Activated CD4-positive, alpha-beta T cell treated with anti-CD3 and anti-CD28 coated beads, Interleukin-2, amount 50 U/mL, for 1 hour (primary cell): ENCODE measurements around the gene TNFAIP2.

Experiments
- DNase-seq: peaks from one replicate; pipeline ENCODE4 v3.0.0-alpha.2; 2020

Gene TNFAIP2

GRCh38 chr14:103123634-103124500, 606 bp downstream of the TNFAIP2 start:
- no peak for DNase-seq

- no peak for DNase-seq
Observed at GRCh38 chr14:103124501-103125001, 1.3 kb downstream of the TNFAIP2 start.

- no peak for DNase-seq
Observed at GRCh38 chr14:103125098-103126070, 2.1 kb downstream of the TNFAIP2 start.

- DNase-seq, result no peak
Observed at GRCh38 chr14:103126088-103126872, 3.0 kb downstream of the TNFAIP2 start.

- no peak for DNase-seq
Observed at GRCh38 chr14:103126873-103127304, 3.6 kb downstream of the TNFAIP2 start.

GRCh38 chr14:103127356-103127755, 4.1 kb downstream of the TNFAIP2 start:
- no peak for DNase-seq

GRCh38 chr14:103127861-103128598, 4.8 kb downstream of the TNFAIP2 start:
- no peak for DNase-seq

GRCh38 chr14:103128631-103129300, 5.5 kb downstream of the TNFAIP2 start:
- no peak for DNase-seq

- no peak for DNase-seq
Observed at GRCh38 chr14:103129301-103130016, 6.2 kb downstream of the TNFAIP2 start.

- DNase-seq, result no peak
Observed at GRCh38 chr14:103130017-103130764, 6.9 kb downstream of the TNFAIP2 start.

GRCh38 chr14:103130965-103131364, 7.7 kb downstream of the TNFAIP2 start:
- DNase-seq, result no peak

- no peak for DNase-seq
Observed at GRCh38 chr14:103131580-103131979, 8.3 kb downstream of the TNFAIP2 start.

- no peak for DNase-seq
Observed at GRCh38 chr14:103132381-103133209, 9.3 kb downstream of the TNFAIP2 start.

- DNase-seq, result no peak
Observed at GRCh38 chr14:103133210-103134140, 10.2 kb downstream of the TNFAIP2 start.

GRCh38 chr14:103134405-103134804, 11.1 kb downstream of the TNFAIP2 start:
- DNase-seq, result no peak

- no peak for DNase-seq
Observed at GRCh38 chr14:103134919-103135318, 11.7 kb downstream of the TNFAIP2 start.
